Neural cell (in vitro differentiated cells): ENCODE results near the gene UBXN2A. TPM values are rescaled to one million over a fixed set of nuclear protein-coding genes. Genes with fewer than 3 reads are reported as not detected.

Source experiments
- H2AFZ ChIP-seq: fragments of 200-600, 300-800 bp; sonication (generic), shearing (Covaris generic); 2 replicates; pipeline ENCODE4 v1.6.0; 2014; ENCODE audit warnings: low read depth, mild to moderate bottlenecking, antibody characterized with exemption, low read length, moderate library complexity
- H3F3A ChIP-seq: fragments of 200-600 bp; shearing (Covaris generic); 2 replicates; pipeline ENCODE4 v1.6.1; 2016; ENCODE audit warnings: mild to moderate bottlenecking, moderate library complexity, mixed read lengths, antibody characterized with exemption, low read length; ENCODE audit not compliant: insufficient read depth, poor library complexity, severe bottlenecking
- H3K27ac ChIP-seq: fragments of 200-600, 300-800 bp; sonication (generic), shearing (Covaris generic); 2 replicates; pipeline ENCODE4 v1.5.1; 2014; ENCODE audit warnings: mild to moderate bottlenecking, low read length, moderate library complexity
- H3K27me3 ChIP-seq: fragments of 300-800, 200-600 bp; sonication (generic), shearing (Covaris generic); 2 replicates; pipeline ENCODE4 v1.6.0; 2014; ENCODE audit warnings: mild to moderate bottlenecking, low read depth, low read length, moderate library complexity; ENCODE audit not compliant: insufficient read depth
- H3K36me3 ChIP-seq: fragments of 300-800, 200-600 bp; sonication (generic), shearing (Covaris generic); 2 replicates; pipeline ENCODE4 v1.5.1; 2014; ENCODE audit warnings: mild to moderate bottlenecking, antibody characterized with exemption, low read length, moderate library complexity; ENCODE audit not compliant: insufficient read depth
- H3K4me2 ChIP-seq: fragments of 300-800, 200-600 bp; sonication (generic), shearing (Covaris generic); 2 replicates; pipeline ENCODE4 v1.6.0; 2014; ENCODE audit warnings: mild to moderate bottlenecking, low read length
- H3K4me3 ChIP-seq: fragments of 300-800, 200-600 bp; sonication (generic), shearing (Covaris generic); 2 replicates; pipeline ENCODE4 v1.5.1; 2014; ENCODE audit warnings: mild to moderate bottlenecking, low read length, moderate library complexity
- H3K79me2 ChIP-seq: fragments of 200-600 bp; shearing (Covaris generic); replicated peaks from 2 replicates; pipeline ENCODE4 v1.6.0; 2014; ENCODE audit warnings: mild to moderate bottlenecking, low read length, moderate library complexity; ENCODE audit not compliant: insufficient read depth
- H3K9ac ChIP-seq: fragments of 300-800, 200-600 bp; sonication (generic), shearing (Covaris generic); 2 replicates; pipeline ENCODE4 v1.6.1; 2016; ENCODE audit warnings: mild to moderate bottlenecking, low read length, mixed read lengths
- H3K9me2 ChIP-seq: fragments of 200-600 bp; shearing (Covaris generic); 2 replicates; pipeline ENCODE4 v1.6.1; 2016; ENCODE audit warnings: mild to moderate bottlenecking, low read length, mixed read lengths; ENCODE audit not compliant: insufficient read depth
- H3K9me3 ChIP-seq: fragments of 200-600, 300-800 bp; sonication (generic), shearing (Covaris generic); 2 replicates; pipeline ENCODE4 v1.6.1; 2016; ENCODE audit warnings: mild to moderate bottlenecking, mixed run types, low read length, moderate library complexity, mixed read lengths
- H4K20me1 ChIP-seq: fragments of 200-600 bp; shearing (Covaris generic); 2 replicates; pipeline ENCODE4 v1.6.1; 2016; ENCODE audit warnings: mild to moderate bottlenecking, mixed run types; ENCODE audit not compliant: insufficient read depth
- CTCF ChIP-seq: fragments of 450-650 bp; IDR thresholded peaks from 2 replicates; pipeline ENCODE4 v1.5.1; 2014; ENCODE audit warnings: antibody characterized with exemption, mild to moderate bottlenecking, moderate library complexity; ENCODE audit not compliant: poor library complexity, severe bottlenecking
- EP300 ChIP-seq: fragments of 450-650 bp; conservative IDR thresholded peaks from 2 replicates; pipeline ENCODE4 v1.6.1; 2014; ENCODE audit warnings: antibody characterized with exemption, mild to moderate bottlenecking, moderate library complexity; ENCODE audit not compliant: poor library complexity, severe bottlenecking
- EZH2 ChIP-seq: fragments of 200-600, 300-800 bp; shearing (Covaris generic), sonication (generic); IDR thresholded peaks from 2 replicates; pipeline ENCODE4 v1.6.1; 2014; ENCODE audit warnings: antibody characterized with exemption, low read length, borderline replicate concordance, mild to moderate bottlenecking; ENCODE audit not compliant: insufficient read depth, poor library complexity, severe bottlenecking
- MXI1 ChIP-seq: fragments of 450-650 bp; conservative IDR thresholded peaks from 2 replicates; pipeline ENCODE4 v1.6.1; 2014; ENCODE audit warnings: antibody characterized with exemption, mild to moderate bottlenecking; ENCODE audit not compliant: poor library complexity, severe bottlenecking
- POLR2AphosphoS5 ChIP-seq: IDR thresholded peaks from 2 replicates; pipeline ENCODE4 v1.6.1; 2012
- RAD21 ChIP-seq: fragments of 450-650 bp; conservative IDR thresholded peaks from 2 replicates; pipeline ENCODE4 v1.6.1; 2014; ENCODE audit warnings: antibody characterized with exemption, mild to moderate bottlenecking, moderate library complexity
- SMC3 ChIP-seq: fragments of 450-650 bp; conservative IDR thresholded peaks from 2 replicates; pipeline ENCODE4 v1.6.1; 2014; ENCODE audit warnings: antibody characterized with exemption, mild to moderate bottlenecking, moderate library complexity; ENCODE audit not compliant: poor library complexity
- TAF1 ChIP-seq: IDR thresholded peaks from 2 replicates; pipeline ENCODE4 v1.6.1; 2012; ENCODE audit warnings: low read depth
- polyA plus RNA-seq: library from polyadenylated mRNA; depleted of rRNA; stranded (reverse); fragments of >200 nt; gene quantifications from 2 replicates; pipeline ENCODE4 v1.2.3, GENCODE V29; 2014
- TF ChIP-seq, protein P1 (sequence below): IDR thresholded peaks from 2 replicates; pipeline ENCODE4 v1.6.1; 2012; ENCODE audit warnings: borderline replicate concordance

The UBXN2A gene
- polyA plus RNA-seq, 1 donor from 2014 or later, result 11.0 TPM

DNA sequence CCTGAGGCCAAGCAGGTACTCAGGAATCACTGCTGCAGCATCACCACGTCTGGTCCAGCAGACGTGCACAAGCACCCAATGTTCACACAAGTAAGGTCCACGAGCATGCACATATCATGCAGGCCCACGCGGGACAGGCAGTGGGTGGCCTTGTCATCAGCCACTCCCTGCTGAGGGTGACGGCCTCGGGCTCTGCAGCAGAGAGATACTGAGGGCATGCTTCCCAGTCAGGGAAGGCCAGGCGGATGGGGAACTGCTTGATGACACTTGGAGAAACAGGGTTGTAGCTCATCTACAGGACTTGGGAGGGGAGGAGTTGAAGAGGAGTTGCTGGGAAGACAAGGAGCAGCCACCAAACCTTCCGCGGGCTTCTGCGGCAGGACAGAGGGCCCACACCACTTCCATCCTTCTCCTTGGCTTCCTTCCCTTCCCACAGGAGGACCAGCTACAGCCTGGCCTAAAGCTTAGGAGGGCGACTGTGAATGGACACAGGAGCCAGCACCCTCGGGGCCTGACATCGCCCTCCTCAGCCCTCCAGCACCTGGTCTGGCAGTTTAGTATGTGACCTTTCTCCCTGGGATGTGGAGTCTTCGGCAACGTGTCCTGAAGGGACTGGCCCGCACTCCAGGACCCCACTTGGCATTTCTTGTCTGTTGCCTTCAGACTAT, 84.9 kb downstream of the UBXN2A start:
- no peak overlapping the region for H2AFZ ChIP-seq
- no peaks in the 10 kb centered on the region for H3K9me2 ChIP-seq
- H3K79me2 ChIP-seq, result no peaks in the 10 kb centered on the region
- H3K4me3 ChIP-seq, result no peak overlapping the region
- H3K36me3 ChIP-seq, result no peaks in the 10 kb centered on the region
- H3K27me3 ChIP-seq, result no peaks in the 10 kb centered on the region
- no peaks in the 10 kb centered on the region for H4K20me1 ChIP-seq
- TF ChIP-seq EZH2 (no peak), RAD21 (no peak), SMC3 (no peak), EP300 (no peak), POLR2AphosphoS5 (no peak)
- TF ChIP-seq, protein P1, sequence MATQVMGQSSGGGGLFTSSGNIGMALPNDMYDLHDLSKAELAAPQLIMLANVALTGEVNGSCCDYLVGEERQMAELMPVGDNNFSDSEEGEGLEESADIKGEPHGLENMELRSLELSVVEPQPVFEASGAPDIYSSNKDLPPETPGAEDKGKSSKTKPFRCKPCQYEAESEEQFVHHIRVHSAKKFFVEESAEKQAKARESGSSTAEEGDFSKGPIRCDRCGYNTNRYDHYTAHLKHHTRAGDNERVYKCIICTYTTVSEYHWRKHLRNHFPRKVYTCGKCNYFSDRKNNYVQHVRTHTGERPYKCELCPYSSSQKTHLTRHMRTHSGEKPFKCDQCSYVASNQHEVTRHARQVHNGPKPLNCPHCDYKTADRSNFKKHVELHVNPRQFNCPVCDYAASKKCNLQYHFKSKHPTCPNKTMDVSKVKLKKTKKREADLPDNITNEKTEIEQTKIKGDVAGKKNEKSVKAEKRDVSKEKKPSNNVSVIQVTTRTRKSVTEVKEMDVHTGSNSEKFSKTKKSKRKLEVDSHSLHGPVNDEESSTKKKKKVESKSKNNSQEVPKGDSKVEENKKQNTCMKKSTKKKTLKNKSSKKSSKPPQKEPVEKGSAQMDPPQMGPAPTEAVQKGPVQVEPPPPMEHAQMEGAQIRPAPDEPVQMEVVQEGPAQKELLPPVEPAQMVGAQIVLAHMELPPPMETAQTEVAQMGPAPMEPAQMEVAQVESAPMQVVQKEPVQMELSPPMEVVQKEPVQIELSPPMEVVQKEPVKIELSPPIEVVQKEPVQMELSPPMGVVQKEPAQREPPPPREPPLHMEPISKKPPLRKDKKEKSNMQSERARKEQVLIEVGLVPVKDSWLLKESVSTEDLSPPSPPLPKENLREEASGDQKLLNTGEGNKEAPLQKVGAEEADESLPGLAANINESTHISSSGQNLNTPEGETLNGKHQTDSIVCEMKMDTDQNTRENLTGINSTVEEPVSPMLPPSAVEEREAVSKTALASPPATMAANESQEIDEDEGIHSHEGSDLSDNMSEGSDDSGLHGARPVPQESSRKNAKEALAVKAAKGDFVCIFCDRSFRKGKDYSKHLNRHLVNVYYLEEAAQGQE, result no peak
- no peak overlapping the region for H3K27ac ChIP-seq
- H3K4me2 ChIP-seq, result no peak overlapping the region
- no peaks in the 10 kb centered on the region for H3K9me3 ChIP-seq
- no peaks in the 10 kb centered on the region for H3F3A ChIP-seq
- no peak overlapping the region for H3K9ac ChIP-seq

GRCh38 chr2:24026233-24026632, 86.0 kb downstream of the UBXN2A start:
- Histone ChIP-seq H3K36me3 (no peaks in the 10 kb centered on the region), H2AFZ (no peak overlapping the region), H3K9ac (no peak overlapping the region), H3K9me3 (no peaks in the 10 kb centered on the region), H3K9me2 (no peaks in the 10 kb centered on the region), H3F3A (no peaks in the 10 kb centered on the region), H3K27ac (no peak overlapping the region), H3K27me3 (no peaks in the 10 kb centered on the region), H3K79me2 (no peaks in the 10 kb centered on the region), H3K4me3 (no peak overlapping the region), H3K4me2 (no peak overlapping the region), H4K20me1 (no peaks in the 10 kb centered on the region)
- TF ChIP-seq SMC3 (no peak), RAD21 (no peak), CTCF (no peak), EZH2 (no peak), POLR2AphosphoS5 (no peak), EP300 (no peak), MXI1 (no peak), TAF1 (no peak)
- TF ChIP-seq, protein P1, result no peak
